Lung (tissue), 12 donors: Measurements from ENCODE around the gene RAB8B. TPM values are rescaled to one million over a fixed set of nuclear protein-coding genes. Genes with fewer than 3 reads are reported as not detected.
A peak's percentile ranks its signal among the peaks of the same experiment; 100 is the strongest.

Source experiments
- ATAC-seq: fragments of 200-7000 bp; cut with Tn5 transposase; one replicate; pipeline ENCODE4 v1.9.1; 2020; ENCODE audit warnings: moderate number of reproducible peaks; ENCODE audit not compliant: insufficient read depth, low FRiP score
- DNase-seq, 3 donors: peaks; one replicate each; pipeline ENCODE4 v3.0.0-alpha.2; 2013 to 2017
- H3K27ac ChIP-seq, 2 donors: one replicate each; pipeline ENCODE4 v1.5.1; 2013; ENCODE audit warnings: mild to moderate bottlenecking in 2 of 2, moderate library complexity in 2 of 2, control low read depth in 1 of 2, inconsistent platforms in 1 of 2, low read depth in 1 of 2, low read length in 1 of 2
- H3K27me3 ChIP-seq, 3 donors: one replicate each; pipeline ENCODE4 v1.5.1; 2013; ENCODE audit warnings: low read length in 2 of 3; ENCODE audit not compliant: control insufficient read depth in 3 of 3, insufficient read depth in 3 of 3
- H3K36me3 ChIP-seq, 4 donors: one replicate each; pipeline ENCODE4 v1.5.1; 2013; ENCODE audit warnings: low read length in 4 of 4, mild to moderate bottlenecking in 1 of 4, moderate library complexity in 1 of 4; ENCODE audit not compliant: control insufficient read depth in 4 of 4, insufficient read depth in 4 of 4
- H3K4me1 ChIP-seq, 5 donors: one replicate each; pipeline ENCODE4 v1.5.1; 2013; ENCODE audit warnings: low read length in 5 of 5, mild to moderate bottlenecking in 2 of 5, moderate library complexity in 1 of 5; ENCODE audit not compliant: control insufficient read depth in 5 of 5, insufficient read depth in 5 of 5
- H3K4me3 ChIP-seq: one replicate; pipeline ENCODE4 v1.5.1; 2013; ENCODE audit warnings: mild to moderate bottlenecking, control low read depth, moderate library complexity
- H3K9ac ChIP-seq, 2 donors: one replicate each; pipeline ENCODE4 v1.5.1; 2013; ENCODE audit warnings: low read length in 2 of 2, control low read depth in 1 of 2; ENCODE audit not compliant: insufficient read depth in 1 of 2
- H3K9me3 ChIP-seq, 4 donors: one replicate each; pipeline ENCODE4 v1.5.1; 2013; ENCODE audit warnings: low read length in 3 of 4, mild to moderate bottlenecking in 1 of 4, moderate library complexity in 1 of 4; ENCODE audit not compliant: control insufficient read depth in 4 of 4, insufficient read depth in 3 of 4
- CTCF ChIP-seq: IDR thresholded peaks from 2 replicates; pipeline ENCODE4 v1.5.1; 2012; ENCODE audit warnings: mild to moderate bottlenecking; ENCODE audit errors: control extremely low read depth, extremely low read depth
- WGBS, 2 donors: extraction: QIAGEN DNeasy Blood & Tissue Kit; methylation state at CpG; one replicate each; pipeline ENCODE4 v1.1.7; 2013; 5-methylcytosine and 5-hydroxymethylcytosine counted together
- polyA plus RNA-seq, 2 donors: library from polyadenylated mRNA; stranded (reverse); fragments of 200-250 nt; gene quantifications; one replicate each; pipeline ENCODE4 v1.2.1, GENCODE V29; 2013
- total RNA-seq, 2 donors: library from RNA; depleted of rRNA in 1 of 2; stranded (reverse); fragments of >200 nt in 1 of 2; gene quantifications; one replicate each; pipeline ENCODE4 v1.2.1, GENCODE V29; 2014 to 2021
- donor health status: control.
- donor health status: control.
- donor health status: Bipolar disorder and iron deficiency.
- donor health status: healthy.
- donor health status: DM: yes; HTN: yes; CAD: no.

RAB8B gene
- total and polyA plus RNA-seq, 4 donors = 10.0 to 88.9 (median 35.7) TPM

GRCh38 chr15:63156086-63156710 lies 33.2 kb upstream of the RAB8B start:
- Histone ChIP-seq H3K36me3 (peaks cover 6 to 25% (median 9%) of the 10 kb centered on the region in 4 donors), H3K9me3 (no peaks in the 10 kb centered on the region), H3K27ac (peak overlapping the region in 1 of 2 donors; percentile 98), H3K4me3 (peak overlapping the region; percentile 73), H3K4me1 (peaks cover 0 to 12% (median 2%) of the 10 kb centered on the region in 5 donors), H3K27me3 (no peaks in the 10 kb centered on the region), H3K9ac (peak overlapping the region; percentile 72 to 95)
- WGBS, 2 donors = 8 to 12% methylated on average over 10 of the region's 10 CpGs
- DNase-seq (peak in 2 of 3 donors; percentile 54 to 66), ATAC-seq (no peak)
- no peak for TF ChIP-seq CTCF

GRCh38 chr15:63156755-63157117 lies 32.7 kb upstream of the RAB8B start:
- DNase-seq (peak in 2 of 3 donors; percentile 71 to 76), ATAC-seq (no peak)
- Histone ChIP-seq H3K9me3 (no peaks in the 10 kb centered on the region), H3K4me3 (peak overlapping the region; percentile 73), H3K36me3 (peaks cover 6 to 22% (median 7%) of the 10 kb centered on the region in 4 donors), H3K4me1 (peaks cover 0 to 12% (median 2%) of the 10 kb centered on the region in 5 donors), H3K9ac (peak overlapping the region; percentile 72 to 95), H3K27me3 (no peaks in the 10 kb centered on the region), H3K27ac (peak overlapping the region; percentile 98)
- TF ChIP-seq CTCF = no peak
- 0% methylated on average over 16 of the region's 16 CpGs for WGBS, 2 donors

GRCh38 chr15:63157118-63157843 lies 32.1 kb upstream of the RAB8B start, which contains the start of gene RPS27L:
RPS27L (minus strand) TSS chr15:63157477; CDS start chr15:63157405, 72 bp downstream.
- peaks cover 0 to 12% (median 2%) of the 10 kb centered on the region in 5 donors for H3K4me1 ChIP-seq
- WGBS, 2 donors = 0 to 1% methylated on average over 58 to 60 of the region's 60 CpGs
- peaks cover 3 to 18% (median 6%) of the 10 kb centered on the region in 4 donors for H3K36me3 ChIP-seq
- H3K27ac ChIP-seq = peak within 1 kb of the TSS; percentile 98
- H3K9ac ChIP-seq = peak within 1 kb of the TSS; percentile 72 to 95
- no peaks in the 10 kb centered on the region for H3K9me3 ChIP-seq
- ATAC-seq = peak; percentile 98
- H3K27me3 ChIP-seq = no peaks in the 10 kb centered on the region
- TF ChIP-seq CTCF = no peak
- peak within 1 kb of the TSS; percentile 73 for H3K4me3 ChIP-seq
- DNase-seq = peak; percentile 97 to 98 (median 98)
